Heart left ventricle (tissue), 16 donors: ENCODE measurements around the gene CST9. TPM values are rescaled to one million over a fixed set of nuclear protein-coding genes. Genes with fewer than 3 reads are reported as not detected.

ENCODE experiments used
- ATAC-seq, 4 donors: fragments of 200-7000 bp; cut with Tn5 transposase; one replicate each; pipeline ENCODE4 v1.9.1; 2020 to 2022; ENCODE audit warnings: moderate library complexity in 4 of 4, mild to moderate bottlenecking in 3 of 4, moderate number of reproducible peaks in 1 of 4
- DNase-seq, 5 donors: peaks; one replicate each; pipeline ENCODE4 v3.0.0-alpha.2; 2020
- H3K27ac ChIP-seq, 12 donors: fragments of 200-600 bp; sonication (generic) in 4 of 12; one replicate each; pipeline versions ENCODE4 v1.5.0 to v1.8.0; 2016 to 2022; ENCODE audit warnings: mild to moderate bottlenecking in 2 of 12
- H3K27me3 ChIP-seq, 9 donors: fragments of 200-600 bp; sonication (generic) in 2 of 9; one replicate each; pipeline versions ENCODE4 v1.5.1 to v1.8.0; 2016 to 2022; ENCODE audit warnings: mild to moderate bottlenecking in 3 of 9
- H3K36me3 ChIP-seq, 9 donors: fragments of 200-600 bp; sonication (generic) in 2 of 9; one replicate each; pipeline versions ENCODE4 v1.5.0 to v1.8.0; 2018 to 2022; ENCODE audit warnings: mild to moderate bottlenecking in 2 of 9
- H3K4me1 ChIP-seq, 12 donors: fragments of 200-600 bp; sonication (generic) in 4 of 12; one replicate each; pipeline versions ENCODE4 v1.5.0 to v1.8.0; 2016 to 2022; ENCODE audit warnings: mild to moderate bottlenecking in 3 of 12
- H3K4me3 ChIP-seq, 12 donors: fragments of 200-600 bp; sonication (generic) in 4 of 12; one replicate each; pipeline versions ENCODE4 v1.5.0 to v1.8.0; 2017 to 2022; ENCODE audit warnings: mild to moderate bottlenecking in 9 of 12, moderate library complexity in 4 of 12
- H3K9me3 ChIP-seq, 12 donors: fragments of 200-600 bp; sonication (generic) in 4 of 12; one replicate each; pipeline versions ENCODE4 v1.5.0 to v1.8.0; 2016 to 2022; ENCODE audit warnings: mild to moderate bottlenecking in 1 of 12
- POLR2A ChIP-seq, 2 donors: fragments of 450-650 bp; IDR thresholded peaks; one replicate each; pipeline ENCODE4 v1.6.1; 2017; ENCODE audit warnings: antibody characterized with exemption in 2 of 2, mild to moderate bottlenecking in 2 of 2, moderate library complexity in 2 of 2
- WGBS, 4 donors: extraction: QIAGEN DNeasy Blood & Tissue Kit in 2 of 4; methylation state at CpG; one replicate each; pipeline versions ENCODE4 v1.1.5 to v1.1.7; 2013 to 2018; 5-methylcytosine and 5-hydroxymethylcytosine counted together
- intact Hi-C, 10 donors: fragments of 100-400 bp; cut with DNase I; formaldehyde crosslinking; loops; one replicate each; pipeline versions ENCODE4 v1.11.1 to v1.14.2; 2022
- polyA plus RNA-seq, 2 donors: library from polyadenylated mRNA; stranded (reverse); fragments of 200-250 nt; gene quantifications; one replicate each; pipeline ENCODE4 v1.2.3, GENCODE V29; 2013
- total RNA-seq, 9 donors: library from RNA; depleted of rRNA in 2 of 9; stranded (reverse); fragments of >200 nt in 2 of 9; fragmentation: NEBNext Ultra II Directional in 3 of 9; extraction: Animal tissue kit (Norgen Biotek cat#: 25700) in 3 of 9; gene quantifications; one replicate each; pipeline versions ENCODE4 v1.1.0 to v1.2.4, GENCODE V29; 2016 to 2023
- TF ChIP-seq, protein P1 (sequence below), 12 donors: fragments of 200-600 bp; sonication (generic) in 4 of 12; IDR thresholded peaks; one replicate each; pipeline versions ENCODE4 v1.5.0 to v1.8.0; 2018 to 2022; ENCODE audit warnings: antibody characterized with exemption in 12 of 12, mild to moderate bottlenecking in 5 of 12
- donor health status: ischemic (EF 13 %, LVEDD 7.1; RV severe dilation, severe dysfunction).
- donor health status: healthy with polysubstance abuse.
- donor health status: DM: no; HTN: yes; CAD: no.
- donor health status: DM: no; HTN: no; CAD: no.
- donor health status: ischemic (EF 25% LVEDD 6.9; RV normal size, moderate dysfunction).
- donor health status: ischemic (EF 25% LVEDD 5.7; RV mildly dilated, moderate dysfunction).
- donor health status: healthy.
- donor health status: DM: yes; HTN: yes; CAD: no.
- donor health status: ischemic (EF 35%, LVEDD 5.7; RV mildly dilated, moderate dysfunction).
- donor health status: nonischemic (EF 11% LVEDD 7.7; RV severe dilation, severe dysfunction).
- donor health status: DM: yes; HTN: yes; CAD: no.
- donor health status: PGD.
- donor health status: ischemic (EF 29% LVEDD 5.4; RV normal size, mild dysfunction).
- donor health status: nonischemic (EF 23%, LVEDD 6.1; RV moderate dilation, normal function).

The CST9 gene
- total and polyA plus RNA-seq, 11 donors: not detected

GRCh38 chr20:23554401-23554800, 51.3 kb downstream of the CST9 start:
- DNase-seq (no peak), ATAC-seq (no peak)
- 33 to 48% (median 33%) methylated on average over 1 of the region's 1 CpG for WGBS, 4 donors
- Histone ChIP-seq H3K9me3 (peaks cover 0 to 28% (median 5%) of the 10 kb centered on the region in 12 donors), H3K36me3 (no peaks in the 10 kb centered on the region), H3K27me3 (peaks cover 0 to 13% (median 0%) of the 10 kb centered on the region in 9 donors), H3K27ac (no peak overlapping the region), H3K4me1 (no peaks in the 10 kb centered on the region), H3K4me3 (no peak overlapping the region)
- no peak for TF ChIP-seq POLR2A (IDR thresholded peaks at IDR 0.05)
- TF ChIP-seq, protein P1, sequence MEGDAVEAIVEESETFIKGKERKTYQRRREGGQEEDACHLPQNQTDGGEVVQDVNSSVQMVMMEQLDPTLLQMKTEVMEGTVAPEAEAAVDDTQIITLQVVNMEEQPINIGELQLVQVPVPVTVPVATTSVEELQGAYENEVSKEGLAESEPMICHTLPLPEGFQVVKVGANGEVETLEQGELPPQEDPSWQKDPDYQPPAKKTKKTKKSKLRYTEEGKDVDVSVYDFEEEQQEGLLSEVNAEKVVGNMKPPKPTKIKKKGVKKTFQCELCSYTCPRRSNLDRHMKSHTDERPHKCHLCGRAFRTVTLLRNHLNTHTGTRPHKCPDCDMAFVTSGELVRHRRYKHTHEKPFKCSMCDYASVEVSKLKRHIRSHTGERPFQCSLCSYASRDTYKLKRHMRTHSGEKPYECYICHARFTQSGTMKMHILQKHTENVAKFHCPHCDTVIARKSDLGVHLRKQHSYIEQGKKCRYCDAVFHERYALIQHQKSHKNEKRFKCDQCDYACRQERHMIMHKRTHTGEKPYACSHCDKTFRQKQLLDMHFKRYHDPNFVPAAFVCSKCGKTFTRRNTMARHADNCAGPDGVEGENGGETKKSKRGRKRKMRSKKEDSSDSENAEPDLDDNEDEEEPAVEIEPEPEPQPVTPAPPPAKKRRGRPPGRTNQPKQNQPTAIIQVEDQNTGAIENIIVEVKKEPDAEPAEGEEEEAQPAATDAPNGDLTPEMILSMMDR (IDR thresholded peaks at IDR 0.05): no peak
- intact Hi-C loops: no loop called here

Other genes starting within 250 kb of the CST9 start
- 10 to 100 TPM; 16.5 to 34.6 (median 27.9) TPM for gene GZF1, start 243.7 kb downstream of the CST9 start, total RNA-seq
- 10 to 100 TPM in 1 of 2 donors, 1 to 10 TPM in 1; 8.6 to 15.2 TPM for gene GZF1, start 243.7 kb downstream of the CST9 start, polyA plus RNA-seq
- gene NAPB, start 184.4 kb downstream of the CST9 start, total RNA-seq: 1 to 10 TPM; 2.8 to 8.4 (median 4.7) TPM
- gene NAPB, start 184.4 kb downstream of the CST9 start, polyA plus RNA-seq: 1 to 10 TPM; 3.5 to 3.7 TPM
- gene CSTL1, start 166.2 kb downstream of the CST9 start, total RNA-seq: not detected
- not detected for gene CSTL1, start 166.2 kb downstream of the CST9 start, polyA plus RNA-seq
- gene CST11, start 153.0 kb downstream of the CST9 start, total RNA-seq: not detected
- gene CST11, start 153.0 kb downstream of the CST9 start, polyA plus RNA-seq: not detected
- not detected for gene CST8, start 114.8 kb downstream of the CST9 start, total RNA-seq
- not detected for gene CST8, start 114.8 kb downstream of the CST9 start, polyA plus RNA-seq
- gene CST9L, start 37.4 kb downstream of the CST9 start, total RNA-seq: not detected
- gene CST9L, start 37.4 kb downstream of the CST9 start, polyA plus RNA-seq: not detected
- 1,000 to 10,000 TPM in 3 of 9 donors, 100 to 1,000 TPM in 6; 482 to 1,194 (median 708) TPM for gene CST3, start 32.0 kb upstream of the CST9 start, total RNA-seq
- gene CST3, start 32.0 kb upstream of the CST9 start, polyA plus RNA-seq: 100 to 1,000 TPM; 240 to 611 TPM
- not detected for gene CST4, start 83.1 kb upstream of the CST9 start, total RNA-seq
- not detected for gene CST4, start 83.1 kb upstream of the CST9 start, polyA plus RNA-seq
- gene CST1, start 145.0 kb upstream of the CST9 start, total RNA-seq: not detected
- not detected for gene CST1, start 145.0 kb upstream of the CST9 start, polyA plus RNA-seq
- under 1 TPM in 2 of 9 donors, not detected in 7; 0.37 to 0.56 TPM for gene CST2, start 220.8 kb upstream of the CST9 start, total RNA-seq
- gene CST2, start 220.8 kb upstream of the CST9 start, polyA plus RNA-seq: not detected